Vagina (tissue), 2 donors: Measurements from ENCODE around the gene SERPINH1.

Experiments used
- POLR2A ChIP-seq, 2 donors: fragments of 450-650 bp; IDR thresholded peaks; one replicate each; pipeline ENCODE4 v1.6.1; 2017; ENCODE audit warnings: antibody characterized with exemption in 2 of 2, mild to moderate bottlenecking in 2 of 2, moderate library complexity in 2 of 2
- POLR2AphosphoS5 ChIP-seq, 2 donors: sonication (generic); formaldehyde crosslinking; IDR thresholded peaks; one replicate each; pipeline ENCODE4 v1.9.0; 2017; ENCODE audit warnings: antibody characterized with exemption in 2 of 2, mild to moderate bottlenecking in 2 of 2, low read depth in 1 of 2; ENCODE audit not compliant: insufficient read depth in 1 of 2
- TF ChIP-seq, protein P1 (sequence below), 3 experiments: fragments of 450-650 bp in 2 of 3; fragments of 200-600 bp in 1 of 3; sonication (generic) in 1 of 3; IDR thresholded peaks; one replicate each; pipeline ENCODE4 v1.5.1; 2017 to 2019; ENCODE audit warnings: antibody characterized with exemption in 3 of 3, mild to moderate bottlenecking in 2 of 3, moderate library complexity in 2 of 3

DNA sequence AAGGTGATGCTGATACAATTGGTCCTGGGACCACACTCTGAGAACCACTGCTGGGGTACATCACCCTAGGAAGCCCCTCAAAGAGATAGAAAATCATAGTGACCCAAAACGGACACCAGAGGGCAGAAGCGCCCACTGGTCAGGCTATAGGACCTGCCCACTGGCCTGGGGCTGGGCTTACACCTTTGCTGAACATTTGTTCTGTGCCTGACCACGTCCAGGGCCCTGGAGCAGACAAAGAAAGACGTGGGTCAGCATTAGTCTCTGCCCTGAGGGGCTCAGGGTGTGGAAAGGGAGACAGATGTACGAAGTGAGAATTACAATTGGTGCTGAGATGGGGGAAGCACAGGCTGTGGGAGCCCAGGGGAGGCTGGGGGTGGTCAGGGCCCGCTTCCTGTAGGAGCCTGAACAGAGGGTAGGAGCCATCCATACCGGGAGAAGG lies 14.4 kb upstream of the SERPINH1 start:
- no peak for TF ChIP-seq POLR2A (IDR thresholded peaks at IDR 0.05)
- TF ChIP-seq, protein P1, sequence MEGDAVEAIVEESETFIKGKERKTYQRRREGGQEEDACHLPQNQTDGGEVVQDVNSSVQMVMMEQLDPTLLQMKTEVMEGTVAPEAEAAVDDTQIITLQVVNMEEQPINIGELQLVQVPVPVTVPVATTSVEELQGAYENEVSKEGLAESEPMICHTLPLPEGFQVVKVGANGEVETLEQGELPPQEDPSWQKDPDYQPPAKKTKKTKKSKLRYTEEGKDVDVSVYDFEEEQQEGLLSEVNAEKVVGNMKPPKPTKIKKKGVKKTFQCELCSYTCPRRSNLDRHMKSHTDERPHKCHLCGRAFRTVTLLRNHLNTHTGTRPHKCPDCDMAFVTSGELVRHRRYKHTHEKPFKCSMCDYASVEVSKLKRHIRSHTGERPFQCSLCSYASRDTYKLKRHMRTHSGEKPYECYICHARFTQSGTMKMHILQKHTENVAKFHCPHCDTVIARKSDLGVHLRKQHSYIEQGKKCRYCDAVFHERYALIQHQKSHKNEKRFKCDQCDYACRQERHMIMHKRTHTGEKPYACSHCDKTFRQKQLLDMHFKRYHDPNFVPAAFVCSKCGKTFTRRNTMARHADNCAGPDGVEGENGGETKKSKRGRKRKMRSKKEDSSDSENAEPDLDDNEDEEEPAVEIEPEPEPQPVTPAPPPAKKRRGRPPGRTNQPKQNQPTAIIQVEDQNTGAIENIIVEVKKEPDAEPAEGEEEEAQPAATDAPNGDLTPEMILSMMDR (IDR thresholded peaks at IDR 0.05) = peak; percentile 82 to 96 (median 90)
- TF ChIP-seq POLR2AphosphoS5 (IDR thresholded peaks at IDR 0.05; ENCODE audit: insufficient read depth in 1 of 2, low read depth in 1 of 2) = no peak
